ENCODE measurements around the gene SPPL2C. TPM values are rescaled to one million over a fixed set of nuclear protein-coding genes. Genes with fewer than 3 reads are reported as not detected.

SPPL2C gene
- total RNA-seq, 1 experiment from 2014 or later, result not detected

GRCh38 chr17:45835481-45835880 is 9.2 kb upstream of the SPPL2C start:
- Mint-ChIP-seq H3K9me3 (no peaks in the 10 kb centered on the region), H3K4me1 (0 out of 2 replicates have a peak, but pooled peaks cover 5% of the 10 kb centered on the region), H3K36me3 (no peaks in the 10 kb centered on the region), H3K27me3 (ENCODE audit: low read depth) (no peaks in the 10 kb centered on the region; the same call in 1 of the 2 replicates), H3K4me3 (no peak overlapping the region), H3K27ac (no peak overlapping the region)
- ATAC-seq, result no peak
- no peak for DNase-seq (ENCODE audit: low spot score)
- ChIA-PET CTCF (interaction anchor here (0.6 to 2.6 kb wide), 12 partner anchors 12 to 195 kb away, joined by 3 to 17 read pairs (median 7); partner anchors contain the start of gene CRHR1), POLR2A (no interaction called here)
- no peak for TF ChIP-seq NFE2L1 (CRISPR knock-in tag; IDR thresholded peaks at IDR 0.05)
- no peak for TF ChIP-seq ZNF396 (CRISPR knock-in tag; IDR thresholded peaks at IDR 0.05; ENCODE audit: borderline replicate concordance)
- TF ChIP-seq SOX15 (CRISPR knock-in tag; IDR thresholded peaks at IDR 0.05), result no peak
- no peak for TF ChIP-seq GTF2I (CRISPR knock-in tag; conservative IDR thresholded peaks at IDR 0.05)
- TF ChIP-seq ZNF512 (CRISPR knock-in tag; IDR thresholded peaks at IDR 0.05; ENCODE audit: borderline replicate concordance), result no peak
- no peak for TF ChIP-seq NR2C2 (CRISPR knock-in tag; IDR thresholded peaks at IDR 0.05)
- no peak for TF ChIP-seq USF1 (CRISPR knock-in tag; IDR thresholded peaks at IDR 0.05)

DNA sequence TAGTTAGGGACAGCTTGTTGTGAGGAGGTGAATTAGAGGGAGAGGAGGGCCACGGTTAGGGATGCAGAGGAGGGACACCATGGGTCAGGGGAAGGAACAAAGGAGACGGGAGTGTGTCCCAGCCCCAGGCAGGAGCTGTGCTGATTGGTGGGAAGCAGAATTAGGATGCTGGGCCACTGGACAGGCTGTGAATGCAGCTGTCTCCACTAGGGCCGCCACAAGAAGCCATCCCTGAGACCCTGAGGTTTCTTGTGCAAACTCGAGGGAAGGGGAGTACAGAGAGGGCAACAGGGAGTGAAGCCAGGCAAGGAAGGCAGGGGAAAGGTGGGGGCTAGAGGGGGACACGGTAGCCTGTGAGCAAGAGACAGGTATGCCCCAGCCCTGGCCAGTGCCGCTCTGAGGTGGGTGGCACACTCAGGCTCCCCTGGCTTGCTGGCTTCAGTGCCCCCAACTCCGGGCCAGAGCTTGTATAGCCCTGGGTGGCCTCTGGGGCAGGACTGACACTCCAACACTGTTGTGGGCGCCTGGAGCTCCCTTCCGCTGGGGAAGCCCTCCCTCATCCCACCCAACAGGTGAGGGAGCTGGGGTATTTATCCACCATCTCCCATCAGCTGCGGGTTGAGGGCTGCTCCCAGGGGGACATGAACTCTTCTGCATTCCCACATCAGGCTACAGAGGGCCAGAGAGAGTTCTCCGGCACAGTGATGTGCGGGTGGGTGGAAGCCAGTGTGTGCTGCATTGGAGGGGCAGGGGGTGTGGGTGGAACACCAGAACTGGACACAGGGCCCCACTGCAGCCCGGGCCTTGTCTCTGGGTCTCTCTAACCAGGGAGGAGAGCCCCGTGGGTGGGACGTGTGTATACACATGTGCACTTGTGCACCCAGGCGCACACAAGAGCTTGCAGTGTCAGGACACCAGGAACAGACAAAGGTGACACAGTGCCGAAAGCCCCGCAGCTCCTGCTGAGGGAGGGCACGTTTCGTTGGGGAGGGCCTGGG is 8.3 kb upstream of the SPPL2C start:
- CTCF ChIA-PET, result interaction anchor here (0.6 to 2.6 kb wide), 18 partner anchors 11 to 196 kb away, joined by 3 to 17 read pairs (median 6); partner anchors contain the start of genes CRHR1 and MAPT
- POLR2A ChIA-PET, result interaction anchor here (0.7 kb wide), 1 partner anchor 185 kb away, joined by 3 read pairs; no protein-coding TSS in a partner anchor
- no peaks in the 10 kb centered on the region; the same call in 1 of the 2 replicates for H3K27me3 Mint-ChIP-seq (ENCODE audit: low read depth)
- no peak for TF ChIP-seq GRHL2 (CRISPR knock-in tag; IDR thresholded peaks at IDR 0.05; ENCODE audit: insufficient replicate concordance, severe bottlenecking)
- TF ChIP-seq ZBTB21 (CRISPR knock-in tag; IDR thresholded peaks at IDR 0.05; ENCODE audit: borderline replicate concordance), result no peak
- TF ChIP-seq ZNF416 (CRISPR knock-in tag; IDR thresholded peaks at IDR 0.05), result no peak
- no peak for TF ChIP-seq ELF4 (CRISPR knock-in tag; IDR thresholded peaks at IDR 0.05; ENCODE audit: low read depth)
- TF ChIP-seq AR (CRISPR knock-in tag; IDR thresholded peaks at IDR 0.05), result no peak
- TF ChIP-seq, protein P1, sequence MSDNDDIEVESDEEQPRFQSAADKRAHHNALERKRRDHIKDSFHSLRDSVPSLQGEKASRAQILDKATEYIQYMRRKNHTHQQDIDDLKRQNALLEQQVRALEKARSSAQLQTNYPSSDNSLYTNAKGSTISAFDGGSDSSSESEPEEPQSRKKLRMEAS (CRISPR knock-in tag; IDR thresholded peaks at IDR 0.05), result no peak
- TF ChIP-seq, protein P2, sequence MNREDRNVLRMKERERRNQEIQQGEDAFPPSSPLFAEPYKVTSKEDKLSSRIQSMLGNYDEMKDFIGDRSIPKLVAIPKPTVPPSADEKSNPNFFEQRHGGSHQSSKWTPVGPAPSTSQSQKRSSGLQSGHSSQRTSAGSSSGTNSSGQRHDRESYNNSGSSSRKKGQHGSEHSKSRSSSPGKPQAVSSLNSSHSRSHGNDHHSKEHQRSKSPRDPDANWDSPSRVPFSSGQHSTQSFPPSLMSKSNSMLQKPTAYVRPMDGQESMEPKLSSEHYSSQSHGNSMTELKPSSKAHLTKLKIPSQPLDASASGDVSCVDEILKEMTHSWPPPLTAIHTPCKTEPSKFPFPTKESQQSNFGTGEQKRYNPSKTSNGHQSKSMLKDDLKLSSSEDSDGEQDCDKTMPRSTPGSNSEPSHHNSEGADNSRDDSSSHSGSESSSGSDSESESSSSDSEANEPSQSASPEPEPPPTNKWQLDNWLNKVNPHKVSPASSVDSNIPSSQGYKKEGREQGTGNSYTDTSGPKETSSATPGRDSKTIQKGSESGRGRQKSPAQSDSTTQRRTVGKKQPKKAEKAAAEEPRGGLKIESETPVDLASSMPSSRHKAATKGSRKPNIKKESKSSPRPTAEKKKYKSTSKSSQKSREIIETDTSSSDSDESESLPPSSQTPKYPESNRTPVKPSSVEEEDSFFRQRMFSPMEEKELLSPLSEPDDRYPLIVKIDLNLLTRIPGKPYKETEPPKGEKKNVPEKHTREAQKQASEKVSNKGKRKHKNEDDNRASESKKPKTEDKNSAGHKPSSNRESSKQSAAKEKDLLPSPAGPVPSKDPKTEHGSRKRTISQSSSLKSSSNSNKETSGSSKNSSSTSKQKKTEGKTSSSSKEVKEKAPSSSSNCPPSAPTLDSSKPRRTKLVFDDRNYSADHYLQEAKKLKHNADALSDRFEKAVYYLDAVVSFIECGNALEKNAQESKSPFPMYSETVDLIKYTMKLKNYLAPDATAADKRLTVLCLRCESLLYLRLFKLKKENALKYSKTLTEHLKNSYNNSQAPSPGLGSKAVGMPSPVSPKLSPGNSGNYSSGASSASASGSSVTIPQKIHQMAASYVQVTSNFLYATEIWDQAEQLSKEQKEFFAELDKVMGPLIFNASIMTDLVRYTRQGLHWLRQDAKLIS (CRISPR knock-in tag; IDR thresholded peaks at IDR 0.05; ENCODE audit: borderline replicate concordance), result no peak
- no peak for TF ChIP-seq RELA (CRISPR knock-in tag; IDR thresholded peaks at IDR 0.05; ENCODE audit: borderline replicate concordance)
- TF ChIP-seq ATF2 (CRISPR knock-in tag; IDR thresholded peaks at IDR 0.05; ENCODE audit: borderline replicate concordance, low read depth), result no peak
- no peak for TF ChIP-seq NR1H2 (CRISPR knock-in tag; IDR thresholded peaks at IDR 0.05)
- no peak for TF ChIP-seq PRRX2 (CRISPR knock-in tag; IDR thresholded peaks at IDR 0.05)
- no peak for TF ChIP-seq KAT7 (CRISPR knock-in tag; IDR thresholded peaks at IDR 0.05; ENCODE audit: borderline replicate concordance)
- no peak for TF ChIP-seq SMAD3 (CRISPR knock-in tag; IDR thresholded peaks at IDR 0.05; ENCODE audit: borderline replicate concordance)
- no peak for TF ChIP-seq MLX (CRISPR knock-in tag; IDR thresholded peaks at IDR 0.05)
- no peak for TF ChIP-seq GTF2I (CRISPR knock-in tag; conservative IDR thresholded peaks at IDR 0.05)
- TF ChIP-seq NFATC4 (CRISPR knock-in tag; IDR thresholded peaks at IDR 0.05), result no peak

More for the DNA sequence above, 8.3 kb upstream of the SPPL2C start:
- H3K9me3 Mint-ChIP-seq, result no peaks in the 10 kb centered on the region
- no peak overlapping the region for H3K27ac Mint-ChIP-seq
- H3K4me1 Mint-ChIP-seq, result 0 out of 2 replicates have a peak, but pooled peaks cover 5% of the 10 kb centered on the region
- ATAC-seq (peak; percentile 53), DNase-seq (ENCODE audit: low spot score) (no peak)
- no peak overlapping the region for H3K4me3 Mint-ChIP-seq
- H3K36me3 Mint-ChIP-seq, result no peaks in the 10 kb centered on the region
